K562 (cell line): ENCODE results near the gene PDE4A. TPM values are rescaled to one million over a fixed set of nuclear protein-coding genes. Genes with fewer than 3 reads are reported as not detected.
A peak's percentile ranks its signal among the peaks of the same experiment; 100 is the strongest.

Experiments
- ARID4B ChIP-seq: sonication (generic); formaldehyde crosslinking; IDR thresholded peaks from 2 replicates; pipeline ENCODE4 v1.8.0; 2022; ENCODE audit warnings: mild to moderate bottlenecking, missing genetic modification reagents
- CBX3 ChIP-seq, 2 experiments: IDR thresholded peaks; 1 replicate in 1 of 2; 2 replicates in 1 of 2; pipeline ENCODE4 v1.6.1; 2012; ENCODE audit warnings: inconsistent platforms in 2 of 2, low read length in 2 of 2, borderline replicate concordance in 1 of 2, control low read depth in 1 of 2
- CREB3 ChIP-seq: fragments of 450-650 bp; conservative IDR thresholded peaks from 2 replicates; pipeline ENCODE4 v1.6.1; 2016; ENCODE audit warnings: missing genetic modification characterization, low read depth, mild to moderate bottlenecking, missing compliant biosample characterization, moderate library complexity
- CTBP1 ChIP-seq: fragments of 450-650 bp; IDR thresholded peaks from 2 replicates; pipeline ENCODE4 v1.6.1; 2016; ENCODE audit warnings: borderline replicate concordance
- GATAD2B ChIP-seq: fragments of 450-650 bp; IDR thresholded peaks from 2 replicates; pipeline ENCODE4 v1.6.1; 2017; ENCODE audit warnings: mild to moderate bottlenecking, borderline replicate concordance
- LCOR ChIP-seq: sonication (generic); formaldehyde crosslinking; IDR thresholded peaks from 2 replicates; pipeline ENCODE4 v1.8.0; 2022; ENCODE audit warnings: mild to moderate bottlenecking, missing genetic modification reagents
- MAFG ChIP-seq: fragments of 450-650 bp; conservative IDR thresholded peaks from 2 replicates; pipeline ENCODE4 v1.6.1; 2016; ENCODE audit warnings: missing genetic modification characterization, missing compliant biosample characterization
- NR2F6 ChIP-seq: fragments of 450-650 bp; formaldehyde crosslinking; IDR thresholded peaks from 2 replicates; pipeline ENCODE4 v1.4.0; 2020; ENCODE audit warnings: mild to moderate bottlenecking
- SMAD3 ChIP-seq: fragments of 450-650 bp; formaldehyde crosslinking; conservative IDR thresholded peaks from 2 replicates; pipeline ENCODE4 v1.4.0; 2020; ENCODE audit warnings: mild to moderate bottlenecking
- ZNF124 ChIP-seq: sonication (generic); formaldehyde crosslinking; IDR thresholded peaks from 2 replicates; pipeline ENCODE4 v1.8.1; 2022; ENCODE audit warnings: missing genetic modification reagents
- ZNF224 ChIP-seq: sonication (generic); formaldehyde crosslinking; IDR thresholded peaks from 2 replicates; pipeline ENCODE4 v1.8.0; 2022; ENCODE audit warnings: mild to moderate bottlenecking, missing genetic modification reagents
- ZNF644 ChIP-seq: fragments of 200-800 bp; sonication (Bioruptor generic); IDR thresholded peaks from 2 replicates; pipeline ENCODE4 v1.6.1; 2016; ENCODE audit warnings: low read depth, missing genetic modification characterization, missing compliant biosample characterization
- ZNF696 ChIP-seq: fragments of 250-450 bp; sonication (Bioruptor Pico); conservative IDR thresholded peaks from 2 replicates; pipeline ENCODE4 v1.4.0; 2020; ENCODE audit warnings: mild to moderate bottlenecking, moderate library complexity
- polyA plus RNA-seq, 8 experiments: library from polyadenylated mRNA; depleted of rRNA in 4 of 8; stranded (reverse) in 5 of 8; unstranded in 3 of 8; fragments of >200 nt; fragmentation: Nextera tagmentation in 2 of 8; fragmentation: Illumina TruSeq in 1 of 8; extraction: Ambion mirVana in 2 of 8; extraction: Trizol in 1 of 8; gene quantifications; 2 replicates each; pipeline versions ENCODE4 v1.2.1 to v1.2.3, GENCODE V29; 2011 to 2014; ENCODE audit warnings: inconsistent platforms in 1 of 8, missing spikeins in 1 of 8
- total RNA-seq, 7 experiments: library from RNA; depleted of rRNA in 6 of 7; stranded (reverse); fragments of >200 nt in 6 of 7; fragmentation: Illumina TruSeq in 2 of 7; extraction: Trizol in 2 of 7; gene quantifications; 2 replicates each; pipeline versions ENCODE4 v1.2.1 to v1.2.3, GENCODE V29; 2011 to 2021; ENCODE audit warnings: low replicate concordance in 1 of 7
- TF ChIP-seq, protein P1 (sequence below): fragments of 250-450 bp; sonication (Bioruptor Pico); IDR thresholded peaks from 2 replicates; pipeline ENCODE4 v1.9.0; 2021; ENCODE audit warnings: mild to moderate bottlenecking, inconsistent platforms
- TF ChIP-seq, protein P2 (sequence below): sonication (generic); formaldehyde crosslinking; IDR thresholded peaks from 2 replicates; pipeline ENCODE4 v1.8.0; 2022; ENCODE audit warnings: missing genetic modification reagents, mild to moderate bottlenecking, borderline replicate concordance
- TF ChIP-seq, protein P3 (sequence below): sonication (generic); formaldehyde crosslinking; IDR thresholded peaks from 2 replicates; pipeline ENCODE4 v1.8.1; 2023; ENCODE audit warnings: mild to moderate bottlenecking, missing genetic modification reagents

Gene PDE4A
- total and polyA plus RNA-seq, 9 of the 15 experiments (the other 6 are each of a cell fraction or from before 2014, with no cell fraction given) = 0.66 to 26.9 (median 4.6) TPM

DNA sequence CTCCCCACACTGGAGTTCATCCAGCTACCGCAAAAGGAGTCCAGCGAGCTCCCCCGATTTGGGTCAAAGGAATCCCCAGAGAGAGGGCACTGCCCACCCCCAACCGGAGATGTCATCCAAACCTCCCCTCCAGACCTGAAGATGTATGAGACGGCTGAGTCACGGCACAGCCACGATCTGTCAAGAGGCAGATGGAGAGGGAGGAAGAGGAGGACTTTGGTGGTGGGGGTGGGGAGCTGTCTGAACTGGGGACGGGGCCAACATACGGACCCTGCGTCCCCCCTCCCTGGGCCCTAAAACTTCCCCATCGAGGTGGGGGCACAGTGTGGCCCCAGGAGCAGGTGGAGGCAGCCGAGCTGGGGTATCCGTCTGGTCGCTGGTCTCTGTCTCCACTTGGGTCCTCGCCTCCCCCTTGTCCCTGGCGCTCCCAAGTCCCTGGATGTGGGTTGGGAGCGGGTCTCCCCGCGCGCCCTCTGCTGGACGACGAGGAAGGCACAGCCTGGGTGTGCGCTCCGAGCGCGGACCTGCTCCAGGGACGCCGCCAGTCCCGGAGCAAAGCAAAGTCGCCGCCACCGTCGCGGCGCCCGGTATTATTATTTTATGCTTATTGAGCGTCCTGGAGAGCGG lies 3.8 kb downstream of the PDE4A start (continued):
- TF ChIP-seq, protein P1, sequence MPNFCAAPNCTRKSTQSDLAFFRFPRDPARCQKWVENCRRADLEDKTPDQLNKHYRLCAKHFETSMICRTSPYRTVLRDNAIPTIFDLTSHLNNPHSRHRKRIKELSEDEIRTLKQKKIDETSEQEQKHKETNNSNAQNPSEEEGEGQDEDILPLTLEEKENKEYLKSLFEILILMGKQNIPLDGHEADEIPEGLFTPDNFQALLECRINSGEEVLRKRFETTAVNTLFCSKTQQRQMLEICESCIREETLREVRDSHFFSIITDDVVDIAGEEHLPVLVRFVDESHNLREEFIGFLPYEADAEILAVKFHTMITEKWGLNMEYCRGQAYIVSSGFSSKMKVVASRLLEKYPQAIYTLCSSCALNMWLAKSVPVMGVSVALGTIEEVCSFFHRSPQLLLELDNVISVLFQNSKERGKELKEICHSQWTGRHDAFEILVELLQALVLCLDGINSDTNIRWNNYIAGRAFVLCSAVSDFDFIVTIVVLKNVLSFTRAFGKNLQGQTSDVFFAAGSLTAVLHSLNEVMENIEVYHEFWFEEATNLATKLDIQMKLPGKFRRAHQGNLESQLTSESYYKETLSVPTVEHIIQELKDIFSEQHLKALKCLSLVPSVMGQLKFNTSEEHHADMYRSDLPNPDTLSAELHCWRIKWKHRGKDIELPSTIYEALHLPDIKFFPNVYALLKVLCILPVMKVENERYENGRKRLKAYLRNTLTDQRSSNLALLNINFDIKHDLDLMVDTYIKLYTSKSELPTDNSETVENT (CRISPR knock-in tag) = no peak
- TF ChIP-seq ARID4B = peak; percentile 69
- TF ChIP-seq, protein P2, sequence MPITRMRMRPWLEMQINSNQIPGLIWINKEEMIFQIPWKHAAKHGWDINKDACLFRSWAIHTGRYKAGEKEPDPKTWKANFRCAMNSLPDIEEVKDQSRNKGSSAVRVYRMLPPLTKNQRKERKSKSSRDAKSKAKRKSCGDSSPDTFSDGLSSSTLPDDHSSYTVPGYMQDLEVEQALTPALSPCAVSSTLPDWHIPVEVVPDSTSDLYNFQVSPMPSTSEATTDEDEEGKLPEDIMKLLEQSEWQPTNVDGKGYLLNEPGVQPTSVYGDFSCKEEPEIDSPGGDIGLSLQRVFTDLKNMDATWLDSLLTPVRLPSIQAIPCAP (CRISPR knock-in tag) = no peak
- no peak for TF ChIP-seq ZNF696 (CRISPR knock-in tag)
- no peak for TF ChIP-seq NR2F6
- no peak for TF ChIP-seq MAFG (tag)
- TF ChIP-seq ZNF224 (CRISPR knock-in tag) = no peak
- TF ChIP-seq, protein P3, sequence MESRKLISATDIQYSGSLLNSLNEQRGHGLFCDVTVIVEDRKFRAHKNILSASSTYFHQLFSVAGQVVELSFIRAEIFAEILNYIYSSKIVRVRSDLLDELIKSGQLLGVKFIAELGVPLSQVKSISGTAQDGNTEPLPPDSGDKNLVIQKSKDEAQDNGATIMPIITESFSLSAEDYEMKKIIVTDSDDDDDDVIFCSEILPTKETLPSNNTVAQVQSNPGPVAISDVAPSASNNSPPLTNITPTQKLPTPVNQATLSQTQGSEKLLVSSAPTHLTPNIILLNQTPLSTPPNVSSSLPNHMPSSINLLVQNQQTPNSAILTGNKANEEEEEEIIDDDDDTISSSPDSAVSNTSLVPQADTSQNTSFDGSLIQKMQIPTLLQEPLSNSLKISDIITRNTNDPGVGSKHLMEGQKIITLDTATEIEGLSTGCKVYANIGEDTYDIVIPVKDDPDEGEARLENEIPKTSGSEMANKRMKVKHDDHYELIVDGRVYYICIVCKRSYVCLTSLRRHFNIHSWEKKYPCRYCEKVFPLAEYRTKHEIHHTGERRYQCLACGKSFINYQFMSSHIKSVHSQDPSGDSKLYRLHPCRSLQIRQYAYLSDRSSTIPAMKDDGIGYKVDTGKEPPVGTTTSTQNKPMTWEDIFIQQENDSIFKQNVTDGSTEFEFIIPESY (CRISPR knock-in tag) = peak; percentile 68
- TF ChIP-seq LCOR (CRISPR knock-in tag) = no peak; the same call in 1 of the 2 replicates
- TF ChIP-seq CTBP1 = peak; percentile 95
- no peak for TF ChIP-seq CBX3 (IDR thresholded peaks at IDR 0.05; ENCODE audit: borderline replicate concordance in 1 of 2, low read length in 2 of 2)
- TF ChIP-seq GATAD2B = 0 out of 2 replicates have a peak, but pooled peaks have one; percentile 28
- TF ChIP-seq ZNF644 = no peak
- TF ChIP-seq CREB3 (tag) = no peak
- TF ChIP-seq SMAD3 = no peak
- TF ChIP-seq ZNF124 (CRISPR knock-in tag) = no peak
